ENCODE results near the gene DCLRE1C.
"Not testable (repeated sequence)": the region's sequence is repeated elsewhere in the genome, so short reads cannot be mapped to it uniquely, and the experiment has no call there.

DCLRE1C gene

GRCh38 chr10:14954001-14954770, at the start of gene DCLRE1C:
Gene DCLRE1C, minus strand, starts transcription at chr10:14954096. Its CDS starts 86 bp downstream, at chr10:14954010.
- peak; percentile 70 to 78 for DNase-seq (ENCODE audit: low read depth in 2 of 2, low spot score in 1 of 2)

- no peak for DNase-seq (ENCODE audit: low read depth in 2 of 2, low spot score in 1 of 2)
Observed at GRCh38 chr10:14995964-14996565, 42.2 kb upstream of the DCLRE1C start.

DNA sequence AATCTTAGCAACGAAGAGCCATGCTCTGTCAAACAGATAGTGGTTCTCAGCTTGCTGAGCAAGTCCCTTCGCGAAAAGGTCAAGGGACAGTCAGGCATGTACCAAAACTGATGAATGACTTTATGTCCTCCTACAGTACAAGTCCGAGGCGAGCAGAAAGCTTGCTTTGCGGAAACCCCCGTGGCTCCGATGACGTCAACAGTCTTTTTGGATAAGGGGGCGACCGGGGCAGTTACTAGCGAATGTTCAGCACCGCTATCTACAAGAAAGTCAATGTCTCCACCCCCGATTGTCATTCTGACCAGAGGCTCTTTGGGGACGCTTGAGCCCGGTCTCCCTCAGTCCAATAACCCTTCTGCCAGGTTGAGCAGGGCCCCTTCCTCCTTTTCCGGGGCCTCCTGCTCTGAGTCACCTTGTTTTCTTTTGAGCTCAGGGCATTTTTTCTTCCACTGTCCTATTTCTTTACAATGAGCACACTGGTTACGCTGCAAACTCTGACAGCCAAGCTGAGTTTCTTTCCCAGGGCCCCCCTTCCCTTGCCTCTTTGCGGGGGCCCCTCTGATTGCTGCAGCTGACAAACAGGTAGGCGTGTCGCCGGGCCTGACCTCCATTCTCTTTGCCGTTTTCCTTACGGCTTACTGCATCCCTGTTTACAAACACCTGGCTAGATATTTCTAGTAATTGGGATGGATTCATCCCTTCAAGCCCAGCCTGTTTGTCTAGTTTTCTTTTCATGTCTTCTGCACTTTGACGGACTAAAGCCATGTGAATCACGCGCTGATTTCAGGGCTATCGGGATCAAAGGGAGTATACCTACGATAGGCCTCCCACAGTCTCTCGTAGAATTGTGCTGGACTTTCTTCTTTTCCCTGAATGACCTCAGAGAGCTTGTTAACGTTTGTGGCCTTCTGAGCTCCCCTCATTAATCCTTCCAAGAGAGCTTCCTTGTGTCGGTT, 39.9 kb upstream of the DCLRE1C start:
- DNase-seq (ENCODE audit: low read depth in 2 of 2, low spot score in 1 of 2) = not testable (repeated sequence)

GRCh38 chr10:14992336-14992735, 38.4 kb upstream of the DCLRE1C start:
- DNase-seq (ENCODE audit: low read depth in 2 of 2, low spot score in 1 of 2) = not testable (repeated sequence)

GRCh38 chr10:14991035-14991749, 37.3 kb upstream of the DCLRE1C start:
- peak in 1 of 2 donors; percentile 11 for DNase-seq (ENCODE audit: low read depth in 2 of 2, low spot score in 1 of 2)

DNA sequence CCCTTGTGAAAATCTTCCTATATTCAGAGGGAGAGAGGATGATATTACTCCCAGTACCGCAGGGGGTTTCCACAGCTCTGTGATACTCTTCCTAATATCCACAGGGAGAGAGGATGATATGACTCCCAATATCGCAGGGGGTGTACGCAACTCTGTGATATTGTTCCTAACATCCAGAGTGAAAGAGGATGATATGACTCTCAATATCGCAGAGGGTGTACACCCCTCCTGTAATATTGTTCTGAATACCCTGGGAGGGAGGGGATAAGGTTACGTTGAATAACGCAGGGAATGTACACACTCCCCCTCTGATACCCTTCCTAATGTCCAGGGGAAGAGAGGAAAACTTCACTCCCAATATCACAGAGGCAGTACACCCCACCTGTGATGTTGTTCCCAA, 35.7 kb upstream of the DCLRE1C start:
- DNase-seq (ENCODE audit: low read depth in 2 of 2, low spot score in 1 of 2) = not testable (repeated sequence)

DNA sequence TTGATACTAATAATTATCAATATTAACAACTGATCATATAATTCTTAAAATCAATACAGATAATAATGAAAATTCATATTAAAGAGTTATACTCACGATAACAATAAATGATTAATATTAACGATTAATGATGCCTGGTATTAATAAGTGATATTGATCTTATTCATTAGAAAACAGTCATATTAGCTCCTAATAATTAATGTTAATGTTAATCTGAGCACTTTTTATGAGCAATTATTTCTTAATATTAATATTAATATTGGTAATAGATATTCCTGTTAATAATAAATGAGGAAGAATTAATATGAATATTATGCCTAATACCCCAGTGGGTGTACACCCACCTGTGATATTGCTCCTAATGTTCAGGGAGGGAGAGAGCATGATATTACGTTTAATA, 28.8 kb upstream of the DCLRE1C start:
- no peak for DNase-seq (ENCODE audit: low read depth in 2 of 2, low spot score in 1 of 2)

DNA sequence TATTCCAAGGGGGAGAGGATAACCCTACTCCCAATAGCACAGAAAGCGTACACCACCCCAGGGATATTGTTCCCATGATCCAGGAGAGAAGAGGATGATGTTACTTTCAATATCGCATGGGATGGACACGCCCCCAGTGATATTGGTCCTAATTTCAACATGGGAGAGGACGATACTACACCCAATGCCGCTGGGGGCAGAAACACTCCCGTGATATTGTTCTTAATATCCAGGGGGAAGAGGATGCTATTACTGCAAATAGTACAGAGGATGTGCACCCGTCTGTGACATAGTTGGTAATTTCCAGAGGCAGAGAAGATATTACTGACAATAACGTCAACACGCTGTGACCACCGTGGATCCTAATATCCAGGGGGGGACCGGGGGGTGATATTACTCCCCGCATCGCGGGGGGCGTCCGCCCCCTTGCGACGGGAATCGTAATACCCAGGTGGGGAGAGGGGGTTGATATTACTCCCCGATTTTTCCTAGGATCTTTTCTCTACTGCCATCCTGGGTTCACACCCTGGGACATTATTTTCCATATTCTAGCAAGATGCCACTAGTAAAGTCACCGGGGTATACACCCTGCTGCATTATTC, 21.9 kb upstream of the DCLRE1C start:
- no peak for DNase-seq (ENCODE audit: low read depth in 2 of 2, low spot score in 1 of 2)

DNA sequence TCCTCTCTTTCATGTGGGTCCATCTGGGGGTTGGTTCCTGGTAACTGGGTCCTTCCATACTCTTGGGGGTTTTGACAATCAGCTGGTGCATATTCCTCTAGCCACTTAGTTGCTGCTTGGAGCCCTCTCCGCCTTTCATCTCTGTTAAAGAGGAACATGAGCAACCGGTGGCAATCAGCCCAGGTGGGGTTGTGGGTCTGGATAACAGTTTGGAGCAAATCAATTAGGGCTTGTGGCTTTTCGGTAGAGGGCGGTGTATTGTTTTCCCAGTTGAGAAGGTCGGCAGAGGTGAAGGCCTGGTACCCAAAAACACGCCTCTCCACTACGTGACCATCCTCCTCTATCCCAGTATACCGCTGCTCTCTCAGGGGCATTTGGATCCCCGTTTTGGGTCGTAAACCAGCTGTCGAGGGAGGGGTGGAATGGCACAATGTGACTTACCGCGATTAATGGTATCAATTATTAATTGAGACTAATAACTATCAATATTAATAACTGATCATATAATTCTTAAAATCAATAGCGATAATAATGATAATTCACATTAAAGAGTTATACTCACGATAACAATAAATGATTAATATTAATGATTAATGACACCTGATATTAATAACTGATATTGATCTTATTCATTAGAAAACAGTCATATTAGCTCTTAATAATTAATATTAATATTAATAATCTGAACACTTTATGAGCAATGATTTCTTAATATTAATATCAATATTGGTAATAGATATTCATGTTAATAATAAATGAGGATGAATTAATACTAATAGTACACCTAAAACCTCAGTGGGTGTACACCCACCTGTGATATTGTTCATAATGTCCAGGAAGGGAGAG, 20.5 kb upstream of the DCLRE1C start:
- not testable (repeated sequence) for DNase-seq (ENCODE audit: low read depth in 2 of 2, low spot score in 1 of 2)

DNA sequence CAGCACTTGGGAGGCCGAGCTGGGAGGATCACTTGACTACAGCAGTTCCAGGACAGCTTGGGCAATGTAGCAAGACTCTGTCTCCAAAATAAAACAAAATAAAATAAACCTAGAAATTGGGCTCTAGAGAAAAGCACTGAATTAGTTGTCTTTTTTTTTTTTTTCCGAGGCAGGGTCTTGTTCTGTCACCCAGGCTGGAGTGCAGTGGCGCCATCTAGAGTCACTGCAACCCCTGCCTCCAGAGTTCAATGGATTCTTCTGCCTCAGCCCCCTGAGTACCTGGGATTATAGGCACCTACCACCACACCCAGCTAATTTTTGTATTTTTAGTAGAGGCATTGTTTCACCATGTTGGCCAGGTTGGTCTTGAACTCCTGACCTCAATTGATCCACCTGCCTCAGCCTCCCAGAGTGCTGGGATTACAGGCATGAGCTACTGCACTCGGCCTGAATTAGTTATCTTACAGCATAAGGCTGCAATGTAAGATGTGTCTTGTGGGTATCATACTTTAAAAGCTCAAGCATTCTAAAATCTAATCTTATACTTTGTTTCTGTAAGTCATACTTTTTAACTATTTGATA, 18.1 kb upstream of the DCLRE1C start:
- DNase-seq (ENCODE audit: low read depth in 2 of 2, low spot score in 1 of 2) = peak in 1 of 2 donors; percentile 14

GRCh38 chr10:14967897-14968296, 14.0 kb upstream of the DCLRE1C start:
- no peak for DNase-seq (ENCODE audit: low read depth in 2 of 2, low spot score in 1 of 2)

- peak; percentile 87 to 91 for DNase-seq (ENCODE audit: low read depth in 2 of 2, low spot score in 1 of 2)
Observed at GRCh38 chr10:14959221-14960057, 5.5 kb upstream of the DCLRE1C start, which contains the start of gene MEIG1. Gene MEIG1, plus strand, starts transcription at chr10:14959388. Its CDS starts 7,081 bp downstream, at chr10:14966469.

GRCh38 chr10:14958872-14959220, 5.0 kb upstream of the DCLRE1C start:
- DNase-seq (ENCODE audit: low read depth in 2 of 2, low spot score in 1 of 2) = no peak

- DNase-seq (ENCODE audit: low read depth in 2 of 2, low spot score in 1 of 2) = no peak
Observed at GRCh38 chr10:14954934-14955333, 1.0 kb upstream of the DCLRE1C start.

- no peak for DNase-seq (ENCODE audit: low read depth in 2 of 2, low spot score in 1 of 2)
Observed at GRCh38 chr10:14953424-14954000, 384 bp downstream of the DCLRE1C start.

DNA sequence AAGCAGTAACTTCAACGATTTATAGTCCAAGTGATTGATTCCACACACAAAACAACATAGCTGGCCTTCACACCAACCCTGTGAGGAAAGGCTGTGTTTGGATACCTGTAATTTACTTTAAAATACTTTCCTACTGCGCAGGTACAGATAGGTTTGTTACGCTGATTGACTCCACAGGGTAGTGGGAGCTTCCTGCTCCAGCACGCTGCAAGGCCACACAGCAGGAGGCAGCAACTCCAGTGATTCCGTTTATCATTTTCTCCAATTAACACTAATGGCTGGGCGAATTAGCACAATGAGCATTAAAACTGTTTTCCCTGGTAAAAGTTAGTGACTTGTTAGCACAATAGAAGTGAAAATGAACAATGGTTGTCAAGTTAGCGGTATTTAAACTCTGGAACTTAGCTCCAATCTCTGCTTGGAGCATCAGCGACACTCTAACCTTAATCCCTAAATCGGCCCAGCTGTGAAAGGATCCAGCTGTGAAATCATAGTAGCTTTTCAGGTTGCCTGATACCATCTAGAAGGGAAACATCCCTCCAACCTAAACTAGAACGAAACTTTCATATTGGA, 959 bp downstream of the DCLRE1C start:
- DNase-seq (ENCODE audit: low read depth in 2 of 2, low spot score in 1 of 2) = no peak

GRCh38 chr10:14949291-14949690, 4.6 kb downstream of the DCLRE1C start:
- DNase-seq (ENCODE audit: low read depth in 2 of 2, low spot score in 1 of 2) = no peak

GRCh38 chr10:14947268-14947667, 6.6 kb downstream of the DCLRE1C start:
- no peak for DNase-seq (ENCODE audit: low read depth in 2 of 2, low spot score in 1 of 2)
